Calu3 (cell line): ENCODE measurements around the gene GSK3B. TPM values are rescaled to one million over a fixed set of nuclear protein-coding genes. Genes with fewer than 3 reads are reported as not detected.

Experiments
- BruUV-seq: library from RNA; stranded (reverse); fragments of 400-500 nt; replicated peaks from 2 replicates; lab custom pipeline; 2021; lab: Mats Ljungman, UMichigan
- CTCF ChIA-PET: fragments of 300-600 bp; sonication (Branson Sonifier 250); formaldehyde crosslinking; loops from one replicate; lab custom pipeline; 2022; ENCODE audit warnings: antibody characterized with exemption; lab: Charles Lee
- DNase-seq: peaks from one replicate; pipeline ENCODE4 v3.0.0; 2022
- H3K27ac Mint-ChIP-seq: one replicate; pipeline ENCODE4 v1.8.0; 2022; ENCODE audit warnings: mixed read lengths; ENCODE audit not compliant: unreplicated experiment
- H3K27me3 Mint-ChIP-seq: one replicate; pipeline ENCODE4 v1.8.0; 2022; ENCODE audit warnings: mixed read lengths; ENCODE audit not compliant: unreplicated experiment
- H3K36me3 Mint-ChIP-seq: one replicate; pipeline ENCODE4 v1.8.0; 2022; ENCODE audit warnings: mild to moderate bottlenecking, moderate library complexity, mixed read lengths; ENCODE audit not compliant: insufficient read depth, unreplicated experiment
- H3K4me1 Mint-ChIP-seq: one replicate; pipeline ENCODE4 v1.8.0; 2022; ENCODE audit warnings: mild to moderate bottlenecking, low read depth, mixed read lengths; ENCODE audit not compliant: unreplicated experiment
- H3K4me3 Mint-ChIP-seq: one replicate; pipeline ENCODE4 v1.8.0; 2022; ENCODE audit warnings: mild to moderate bottlenecking, low read depth, moderate library complexity, mixed read lengths; ENCODE audit not compliant: unreplicated experiment
- H3K9me3 Mint-ChIP-seq: one replicate; pipeline ENCODE4 v1.8.0; 2022; ENCODE audit warnings: low read depth, mixed read lengths; ENCODE audit not compliant: unreplicated experiment
- CTCF ChIP-seq: fragments of 200-600 bp; IDR thresholded peaks from one replicate; pipeline ENCODE4 v1.8.0; 2022; ENCODE audit warnings: antibody characterized with exemption; ENCODE audit not compliant: unreplicated experiment
- intact Hi-C: fragments of 100-400 bp; cut with micrococcal nuclease; formaldehyde crosslinking; loops from one replicate; pipeline ENCODE4 v1.10.0; 2022; ENCODE audit not compliant: unreplicated experiment
- total RNA-seq: library from RNA; stranded (reverse); gene quantifications from 2 replicates; pipeline ENCODE4 v1.2.3, GENCODE V29; 2022

The GSK3B gene
- total RNA-seq, 1 experiment from 2014 or later, result 48.6 TPM

GRCh38 chr3:119977353-119977752, 116.9 kb downstream of the GSK3B start:
- H3K36me3 Mint-ChIP-seq, result peaks cover 6% of the 10 kb centered on the region
- H3K4me3 Mint-ChIP-seq, result no peak overlapping the region
- CTCF ChIA-PET, result no interaction called here
- no peak for TF ChIP-seq CTCF
- H3K4me1 Mint-ChIP-seq, result peaks cover 13% of the 10 kb centered on the region
- no peak for DNase-seq
- BruUV-seq, result no TSS peak
- H3K27ac Mint-ChIP-seq, result no peak overlapping the region
- intact Hi-C loops, result no loop called here
- no peaks in the 10 kb centered on the region for H3K27me3 Mint-ChIP-seq
- no peaks in the 10 kb centered on the region for H3K9me3 Mint-ChIP-seq

- H3K9me3 Mint-ChIP-seq, result no peaks in the 10 kb centered on the region
- CTCF ChIA-PET, result no interaction called here
- BruUV-seq, result no TSS peak
- no peak for TF ChIP-seq CTCF
- H3K27ac Mint-ChIP-seq, result no peak overlapping the region
- peaks cover 6% of the 10 kb centered on the region for H3K36me3 Mint-ChIP-seq
- intact Hi-C loops, result no loop called here
- H3K27me3 Mint-ChIP-seq, result no peaks in the 10 kb centered on the region
- no peak overlapping the region for H3K4me3 Mint-ChIP-seq
- DNase-seq, result no peak
- H3K4me1 Mint-ChIP-seq, result peaks cover 13% of the 10 kb centered on the region
These were observed 118.0 kb downstream of the GSK3B start for GRCh38 chr3:119976214-119976613.

- intact Hi-C loops, result no loop called here
- H3K4me1 Mint-ChIP-seq, result peaks cover 13% of the 10 kb centered on the region
- BruUV-seq, result no TSS peak
- H3K27ac Mint-ChIP-seq, result no peak overlapping the region
- TF ChIP-seq CTCF, result no peak
- no peaks in the 10 kb centered on the region for H3K9me3 Mint-ChIP-seq
- CTCF ChIA-PET, result no interaction called here
- peaks cover 6% of the 10 kb centered on the region for H3K36me3 Mint-ChIP-seq
- H3K4me3 Mint-ChIP-seq, result no peak overlapping the region
- H3K27me3 Mint-ChIP-seq, result no peaks in the 10 kb centered on the region
- DNase-seq, result no peak
These were observed 119.6 kb downstream of the GSK3B start for GRCh38 chr3:119974656-119975055.

GRCh38 chr3:119973018-119973646, 121.1 kb downstream of the GSK3B start:
- TF ChIP-seq CTCF, result no peak
- Mint-ChIP-seq H3K27me3 (no peaks in the 10 kb centered on the region), H3K4me3 (no peak overlapping the region), H3K36me3 (no peaks in the 10 kb centered on the region), H3K9me3 (no peaks in the 10 kb centered on the region), H3K4me1 (peaks cover 13% of the 10 kb centered on the region), H3K27ac (no peak overlapping the region)
- no peak for DNase-seq
- intact Hi-C loops, result no loop called here
- CTCF ChIA-PET, result no interaction called here
- BruUV-seq, result no TSS peak
